Stimulated activated CD8-positive, alpha-beta memory T cell treated with anti-CD3 and anti-CD28 coated beads, Interleukin-7, amount 100 ng/mL, for 1 hour (primary cell): ENCODE data around the gene RPS15.
A peak's percentile ranks its signal among the peaks of the same experiment; 100 is the strongest.
"Not testable (repeated sequence)": the region's sequence is repeated elsewhere in the genome, so short reads cannot be mapped to it uniquely, and the experiment has no call there.

Experiments
- DNase-seq, 2 donors: peaks; one replicate each; pipeline ENCODE4 v3.0.0-alpha.2; 2020; ENCODE audit warnings: low read depth in 2 of 2

RPS15 gene

GRCh38 chr19:1469255-1470054, 31.3 kb downstream of the RPS15 start:
- DNase-seq = no peak

- DNase-seq = no peak
These were observed 31.8 kb downstream of the RPS15 start for GRCh38 chr19:1470055-1470304.

- peak; percentile 34 to 52 for DNase-seq
These were observed 32.3 kb downstream of the RPS15 start for GRCh38 chr19:1470305-1471009.

- no peak for DNase-seq
These were observed 32.9 kb downstream of the RPS15 start for GRCh38 chr19:1471010-1471514.

GRCh38 chr19:1471515-1472160, 33.4 kb downstream of the RPS15 start:
- no peak for DNase-seq

GRCh38 chr19:1472231-1473084, 34.3 kb downstream of the RPS15 start:
- no peak for DNase-seq

- no peak for DNase-seq
These were observed 35.1 kb downstream of the RPS15 start for GRCh38 chr19:1473085-1473851.

- no peak for DNase-seq
These were observed 36.0 kb downstream of the RPS15 start for GRCh38 chr19:1474011-1474764.

GRCh38 chr19:1474765-1475351, 36.7 kb downstream of the RPS15 start:
- DNase-seq = no peak

- no peak for DNase-seq
These were observed 37.7 kb downstream of the RPS15 start for GRCh38 chr19:1475751-1476437.

GRCh38 chr19:1477056-1477455, 38.9 kb downstream of the RPS15 start:
- DNase-seq = not testable (repeated sequence)

GRCh38 chr19:1478934-1479707, 40.9 kb downstream of the RPS15 start, which contains the start of gene C19orf25:
Gene C19orf25 (minus strand): TSS chr19:1479215. CDS start chr19:1478903, 312 bp downstream.
- peak; percentile 82 for DNase-seq

- no peak for DNase-seq
These were observed 43.2 kb downstream of the RPS15 start for GRCh38 chr19:1481224-1481892.

GRCh38 chr19:1481893-1482360, 43.7 kb downstream of the RPS15 start:
- DNase-seq = no peak

- no peak for DNase-seq
These were observed 44.4 kb downstream of the RPS15 start for GRCh38 chr19:1482361-1483130.

GRCh38 chr19:1483131-1483978, 45.2 kb downstream of the RPS15 start:
- DNase-seq = no peak
